Measurements from ENCODE around the gene CD160.

- no peak for TF ChIP-seq ZNF610 (tag by site-specific recombination; IDR thresholded peaks at IDR 0.05; ENCODE audit: borderline replicate concordance)
- no peak for TF ChIP-seq CTCF (tag by site-specific recombination; IDR thresholded peaks at IDR 0.05)
- no peak for TF ChIP-seq ZNF701 (tag by site-specific recombination; IDR thresholded peaks at IDR 0.05)
- TF ChIP-seq KLF16 (tag by site-specific recombination; IDR thresholded peaks at IDR 0.05), result no peak
- no peak for TF ChIP-seq BCL6B (tag by site-specific recombination; IDR thresholded peaks at IDR 0.05)
- TF ChIP-seq RBAK (tag by site-specific recombination; IDR thresholded peaks at IDR 0.05), result no peak
- no peak for TF ChIP-seq ZNF513 (tag by site-specific recombination; IDR thresholded peaks at IDR 0.05)
Observed at GRCh38 chr1:145696630-145696960, 22.7 kb upstream of the CD160 start.
